B cell (primary cell): ENCODE measurements around the gene DMRT1. TPM values are rescaled to one million over a fixed set of nuclear protein-coding genes. Genes with fewer than 3 reads are reported as not detected.

Experiments used
- ATAC-seq: fragments of 200-7000 bp; cut with Tn5 transposase; one replicate; pipeline ENCODE4 v1.10.0; 2021; ENCODE audit warnings: low read depth, mild to moderate bottlenecking, moderate number of reproducible peaks, moderate library complexity
- CTCF ChIA-PET: fragments of 350-600 bp; sonication (Branson Sonifier 250); formaldehyde crosslinking; loops from one replicate; lab custom pipeline; 2021; ENCODE audit warnings: antibody characterized with exemption, inconsistent platforms; lab: Charles Lee
- POLR2A ChIA-PET: fragments of 350-600 bp; sonication (Branson Sonifier 250); formaldehyde crosslinking; loops from one replicate; lab custom pipeline; 2021; ENCODE audit warnings: antibody characterized with exemption; lab: Charles Lee
- DNase-seq: peaks from one replicate; pipeline ENCODE4 v3.0.0; 2013
- H2AFZ ChIP-seq: 2 replicates; pipeline ENCODE4 v1.6.1; 2012; ENCODE audit warnings: mild to moderate bottlenecking, low read depth, low read length; ENCODE audit not compliant: insufficient read depth, poor library complexity, severe bottlenecking
- H3K27ac ChIP-seq, 2 donors: 1 replicate in 1 of 2; 2 replicates in 1 of 2; pipeline ENCODE4 v1.5.1; 2012 to 2013; ENCODE audit warnings: low read length in 2 of 2, mild to moderate bottlenecking in 2 of 2, moderate library complexity in 1 of 2
- H3K27me3 ChIP-seq, 4 experiments: fragments of 200-600 bp in 1 of 4; sonication (generic) in 1 of 4; replicated peaks in 1 of 4; 1 replicate in 2 of 4; 2 replicates in 2 of 4; pipeline versions ENCODE4 v1.6.1 to v1.7.0; 2013 to 2016; ENCODE audit warnings: low read length in 3 of 4, mild to moderate bottlenecking in 2 of 4, mixed read lengths in 1 of 4, moderate library complexity in 1 of 4; ENCODE audit not compliant: insufficient read depth in 4 of 4, control insufficient read depth in 3 of 4; ENCODE audit errors: control extremely low read depth in 1 of 4
- H3K36me3 ChIP-seq, 2 experiments: replicated peaks in 1 of 2; 1 replicate in 1 of 2; 2 replicates in 1 of 2; pipeline versions ENCODE4 v1.6.1 to v1.7.1; 2013; ENCODE audit warnings: low read length in 1 of 2; ENCODE audit not compliant: insufficient read depth in 2 of 2, control insufficient read depth in 1 of 2; ENCODE audit errors: control extremely low read depth in 1 of 2, extremely low read depth in 1 of 2
- H3K4me1 ChIP-seq, 2 donors: fragments of 200-600 bp in 1 of 2; sonication (generic) in 1 of 2; 1 replicate in 1 of 2; 2 replicates in 1 of 2; pipeline versions ENCODE4 v1.5.1 to v1.6.1; 2013 to 2017; ENCODE audit warnings: low read length in 2 of 2; ENCODE audit not compliant: control insufficient read depth in 2 of 2, insufficient read depth in 2 of 2
- H3K4me2 ChIP-seq: replicated peaks from 2 replicates; pipeline ENCODE3; 2012; ENCODE audit warnings: mild to moderate bottlenecking, low read depth, low read length; ENCODE audit not compliant: poor library complexity, severe bottlenecking
- H3K4me3 ChIP-seq, 5 experiments: fragments of 200-600 bp in 1 of 5; sonication (generic) in 1 of 5; 1 replicate in 3 of 5; 2 replicates in 2 of 5; pipeline versions ENCODE4 v1.5.1 to v1.7.0; 2011 to 2016; ENCODE audit warnings: low read length in 4 of 5, mild to moderate bottlenecking in 4 of 5, low read depth in 2 of 5, control low read depth in 1 of 5, moderate library complexity in 1 of 5; ENCODE audit not compliant: insufficient read depth in 1 of 5; ENCODE audit errors: control extremely low read depth in 1 of 5, extremely low read depth in 1 of 5
- H3K79me2 ChIP-seq: fragments of 200-600 bp; sonication (generic); one replicate; pipeline ENCODE4 v1.6.0; 2016; ENCODE audit warnings: low read length; ENCODE audit not compliant: control insufficient read depth, insufficient read depth
- H3K9ac ChIP-seq: fragments of 200-600 bp; sonication (generic); 2 replicates; pipeline ENCODE4 v1.6.1; 2017; ENCODE audit warnings: mild to moderate bottlenecking, low read length, moderate library complexity
- H3K9me3 ChIP-seq, 3 donors: one replicate each; pipeline versions ENCODE4 v1.6.1 to v1.7.1; 2013; ENCODE audit warnings: low read length in 2 of 3; ENCODE audit not compliant: control insufficient read depth in 2 of 3, insufficient read depth in 1 of 3; ENCODE audit errors: control extremely low read depth in 1 of 3
- H4K20me1 ChIP-seq: 2 replicates; pipeline ENCODE4 v1.6.0; 2012; ENCODE audit warnings: mild to moderate bottlenecking, low read length; ENCODE audit not compliant: insufficient read depth, control insufficient read depth, poor library complexity, severe bottlenecking
- H3K27ac Mint-ChIP-seq: one replicate; pipeline ENCODE4 v1.8.0; 2021; ENCODE audit warnings: mixed read lengths
- H3K27me3 Mint-ChIP-seq: one replicate; pipeline ENCODE4 v1.8.0; 2021; ENCODE audit warnings: mixed read lengths
- H3K4me1 Mint-ChIP-seq: one replicate; pipeline ENCODE4 v1.8.0; 2021; ENCODE audit warnings: mixed read lengths
- H3K4me3 Mint-ChIP-seq: one replicate; pipeline ENCODE4 v1.8.0; 2021; ENCODE audit warnings: mixed read lengths
- H3K9me3 Mint-ChIP-seq: one replicate; pipeline ENCODE4 v1.8.0; 2022; ENCODE audit warnings: mixed read lengths; ENCODE audit not compliant: insufficient read depth
- CTCF ChIP-seq: fragments of 200-600 bp; IDR thresholded peaks from one replicate; pipeline ENCODE4 v1.8.0; 2022; ENCODE audit warnings: antibody characterized with exemption, mild to moderate bottlenecking
- EZH2 ChIP-seq: IDR thresholded peaks from 2 replicates; pipeline ENCODE4 v1.6.1; 2012; ENCODE audit warnings: borderline replicate concordance, low read depth, mild to moderate bottlenecking, moderate library complexity, low read length; ENCODE audit not compliant: insufficient read depth, poor library complexity, severe bottlenecking
- WGBS: methylation state at CpG from one replicate; pipeline ENCODE4 v1.1.5; 2013; ENCODE audit warnings: missing lambda C conversion rate; ENCODE audit not compliant: insufficient coverage; 5-methylcytosine and 5-hydroxymethylcytosine counted together
- intact Hi-C: fragments of 100-400 bp; cut with micrococcal nuclease; formaldehyde crosslinking; loops from one replicate; pipeline ENCODE4 v1.10.0; 2022
- polyA plus RNA-seq: library from polyadenylated mRNA; depleted of rRNA; stranded (reverse); fragments of >200 nt; gene quantifications from 2 replicates; pipeline ENCODE4 v1.2.3, GENCODE V29; 2012
- total RNA-seq, 2 donors: library from RNA; stranded (reverse); fragments of 120-200 nt in 1 of 2; gene quantifications; 1 replicate in 1 of 2; 2 replicates in 1 of 2; pipeline versions ENCODE4 v1.2.3 to v1.2.4, GENCODE V29; 2013 to 2022

Gene DMRT1
- total and polyA plus RNA-seq, 2 donors (not counting 1 experiment from before 2014, with no cell fraction given) = not detected

- H4K20me1 ChIP-seq = no peaks in the 10 kb centered on the region
- H2AFZ ChIP-seq = no peak overlapping the region
- H3K27me3 Mint-ChIP-seq = peaks cover 53% of the 10 kb centered on the region
- H3K4me2 ChIP-seq = no peak overlapping the region
- no peak for DNase-seq
- H3K9me3 ChIP-seq = peaks cover 0 to 4% (median 0%) of the 10 kb centered on the region in 3 donors
- H3K4me3 ChIP-seq = no peak overlapping the region
- H3K79me2 ChIP-seq = no peaks in the 10 kb centered on the region
- intact Hi-C loops = no loop called here
- no peaks in the 10 kb centered on the region for H3K9me3 Mint-ChIP-seq
- no peak for ATAC-seq
- H3K36me3 ChIP-seq = no peaks in the 10 kb centered on the region
- H3K4me1 ChIP-seq = peaks cover 0 to 4% of the 10 kb centered on the region in 2 donors
- TF ChIP-seq EZH2 (no peak), CTCF (no peak)
- H3K4me3 Mint-ChIP-seq = no peak overlapping the region
- POLR2A ChIA-PET = no interaction called here
- no peaks in the 10 kb centered on the region for H3K4me1 Mint-ChIP-seq
- CTCF ChIA-PET = no interaction called here
- H3K27ac Mint-ChIP-seq = no peak overlapping the region
- H3K27ac ChIP-seq = no peak overlapping the region
- H3K27me3 ChIP-seq = peaks cover 0 to 31% (median 28%) of the 10 kb centered on the region in 4 experiments
- H3K9ac ChIP-seq = no peak overlapping the region
- 67% methylated on average over 6 of the region's 6 CpGs for WGBS
Measured at GRCh38 chr9:962023-962422, 120.5 kb downstream of the DMRT1 start.

- H3K4me2 ChIP-seq = no peak overlapping the region
- H3K36me3 ChIP-seq = no peaks in the 10 kb centered on the region
- Mint-ChIP-seq H3K27me3 (peaks cover 79% of the 10 kb centered on the region), H3K9me3 (no peaks in the 10 kb centered on the region), H3K27ac (no peak overlapping the region), H3K4me3 (no peak overlapping the region), H3K4me1 (peaks cover 3% of the 10 kb centered on the region)
- H3K4me1 ChIP-seq = peaks cover 7 to 9% of the 10 kb centered on the region in 2 donors
- ChIA-PET POLR2A (no interaction called here), CTCF (no interaction called here)
- ATAC-seq (no peak), DNase-seq (no peak)
- H3K79me2 ChIP-seq = no peaks in the 10 kb centered on the region
- WGBS = 28% methylated on average over 3 of the region's 4 CpGs
- no peaks in the 10 kb centered on the region for H4K20me1 ChIP-seq
- no peak overlapping the region for H3K27ac ChIP-seq
- peaks cover 0 to 60% (median 52%) of the 10 kb centered on the region in 4 experiments for H3K27me3 ChIP-seq
- no peak overlapping the region for H3K4me3 ChIP-seq
- H2AFZ ChIP-seq = no peak overlapping the region
- intact Hi-C loops = loop anchor here (5.0 kb wide), 1 partner anchor 82 kb away; no protein-coding TSS in a partner anchor
- TF ChIP-seq CTCF = no peak
- no peak for TF ChIP-seq EZH2
- peaks cover 0 to 20% (median 4%) of the 10 kb centered on the region in 3 donors for H3K9me3 ChIP-seq
- no peak overlapping the region for H3K9ac ChIP-seq
Measured at GRCh38 chr9:965497-965896, 124.0 kb downstream of the DMRT1 start.
